ENCODE results near the gene HOXA5. TPM values are rescaled to one million over a fixed set of nuclear protein-coding genes. Genes with fewer than 3 reads are reported as not detected.

HOXA5 gene
- total RNA-seq, 1 donor from 2014 or later = 18.8 TPM

- Histone ChIP-seq H3K36me3 (ENCODE audit: control insufficient read depth, insufficient read depth, low read length) (peaks cover 3% of the 10 kb centered on the region), H3K27me3 (ENCODE audit: control insufficient read depth, insufficient read depth, low read length) (peaks cover 2% of the 10 kb centered on the region), H3K4me3 (ENCODE audit: low read depth, low read length) (peak overlapping the region; percentile 71)
- TF ChIP-seq CTCF (IDR thresholded peaks at IDR 0.05; ENCODE audit: insufficient read depth, low read length, poor library complexity, severe bottlenecking) = no peak
- no peak for DNase-seq (ENCODE audit: low read depth)
Measured at GRCh38 chr7:27146491-27147198, 3.2 kb upstream of the HOXA5 start.

GRCh38 chr7:27145914-27146412 lies 2.5 kb upstream of the HOXA5 start:
- Histone ChIP-seq H3K27me3 (ENCODE audit: control insufficient read depth, insufficient read depth, low read length) (peaks cover 2% of the 10 kb centered on the region), H3K36me3 (ENCODE audit: control insufficient read depth, insufficient read depth, low read length) (peaks cover 3% of the 10 kb centered on the region), H3K4me3 (ENCODE audit: low read depth, low read length) (peak overlapping the region; percentile 21)
- no peak for TF ChIP-seq CTCF (IDR thresholded peaks at IDR 0.05; ENCODE audit: insufficient read depth, low read length, poor library complexity, severe bottlenecking)
- DNase-seq (ENCODE audit: low read depth) = no peak

- Histone ChIP-seq H3K4me3 (ENCODE audit: low read depth, low read length) (peak overlapping the region; percentile 21), H3K27me3 (ENCODE audit: control insufficient read depth, insufficient read depth, low read length) (peaks cover 2% of the 10 kb centered on the region), H3K36me3 (ENCODE audit: control insufficient read depth, insufficient read depth, low read length) (peaks cover 3% of the 10 kb centered on the region)
- no peak for DNase-seq (ENCODE audit: low read depth)
- no peak for TF ChIP-seq CTCF (IDR thresholded peaks at IDR 0.05; ENCODE audit: insufficient read depth, low read length, poor library complexity, severe bottlenecking)
Measured at GRCh38 chr7:27145165-27145913, 1.9 kb upstream of the HOXA5 start.

GRCh38 chr7:27144781-27145164 lies 1.3 kb upstream of the HOXA5 start:
- peaks cover 3% of the 10 kb centered on the region for H3K36me3 ChIP-seq (ENCODE audit: control insufficient read depth, insufficient read depth, low read length)
- DNase-seq (ENCODE audit: low read depth) = no peak
- H3K4me3 ChIP-seq (ENCODE audit: low read depth, low read length) = peak overlapping the region; percentile 21
- no peak for TF ChIP-seq CTCF (IDR thresholded peaks at IDR 0.05; ENCODE audit: insufficient read depth, low read length, poor library complexity, severe bottlenecking)
- peaks cover 2% of the 10 kb centered on the region for H3K27me3 ChIP-seq (ENCODE audit: control insufficient read depth, insufficient read depth, low read length)

- peaks cover 2% of the 10 kb centered on the region for H3K27me3 ChIP-seq (ENCODE audit: control insufficient read depth, insufficient read depth, low read length)
- DNase-seq (ENCODE audit: low read depth) = no peak
Measured at GRCh38 chr7:27143950-27144780, 684 bp upstream of the HOXA5 start.

More at GRCh38 chr7:27143950-27144780, 684 bp upstream of the HOXA5 start:
- peak; percentile 67 for TF ChIP-seq CTCF (IDR thresholded peaks at IDR 0.05; ENCODE audit: insufficient read depth, low read length, poor library complexity, severe bottlenecking)
- peak overlapping the region; percentile 28 for H3K4me3 ChIP-seq (ENCODE audit: low read depth, low read length)
- H3K36me3 ChIP-seq (ENCODE audit: control insufficient read depth, insufficient read depth, low read length) = peaks cover 3% of the 10 kb centered on the region
